ENCODE results near the gene BBS10. TPM values are rescaled to one million over a fixed set of nuclear protein-coding genes. Genes with fewer than 3 reads are reported as not detected.

BBS10 gene
- total RNA-seq = 8.7 and 15.0 TPM in 2 replicates

DNA sequence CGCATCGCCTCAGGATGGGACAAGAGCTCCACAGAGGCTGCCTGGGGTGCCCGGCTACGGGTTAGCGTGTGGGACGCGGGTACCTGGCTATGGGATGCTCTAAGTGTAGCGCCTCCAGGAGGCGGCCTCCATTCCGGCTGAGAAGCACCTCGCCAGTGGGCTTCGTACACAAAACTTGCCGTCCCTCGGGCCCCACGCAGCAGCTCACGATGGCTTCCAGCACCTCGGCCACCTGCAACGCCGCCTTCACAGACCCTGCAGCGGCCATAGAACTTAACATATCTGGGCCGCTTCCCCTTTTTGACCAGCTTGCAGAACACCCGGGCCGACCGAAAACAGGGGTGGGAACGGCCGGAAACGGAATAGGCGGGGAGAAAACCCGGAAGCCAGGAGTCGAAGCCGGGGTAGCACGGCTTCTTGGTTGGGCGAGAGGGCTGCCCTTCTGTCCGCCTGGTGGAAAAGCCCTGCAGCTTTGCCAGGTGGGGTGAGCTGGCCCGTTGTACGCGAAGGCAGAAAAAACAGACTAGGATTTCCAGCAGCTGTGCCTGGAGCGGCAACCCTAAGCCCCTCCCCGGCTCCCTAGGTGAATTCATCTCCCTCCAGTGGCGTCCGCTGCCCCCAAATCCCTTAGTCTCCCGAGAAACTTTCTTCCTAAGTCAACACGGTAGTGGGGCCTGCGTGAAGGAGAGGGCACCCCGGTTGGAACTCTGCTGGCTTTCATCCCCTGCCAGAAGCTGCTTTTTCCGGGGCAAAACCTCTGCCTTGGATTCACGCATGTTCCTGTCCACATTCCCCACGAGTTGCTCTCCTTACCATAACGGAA, at the start of gene BBS10:
Gene BBS10 (minus strand): TSS at position 337 of the 823 bp plus-strand sequence. CDS start 57 bp downstream, at position 280.

Other genes with a start within 250 kb of the BBS10 start
- 31.7 and 46.8 TPM in 2 replicates for gene OSBPL8, start 211.4 kb upstream of the BBS10 start, total RNA-seq

Data from endothelial cell of coronary artery (primary cell).